CD14-positive monocyte (primary cell): ENCODE measurements around the gene PAAF1. TPM values are rescaled to one million over a fixed set of nuclear protein-coding genes. Genes with fewer than 3 reads are reported as not detected.

ENCODE experiments used
- DNase-seq, 3 donors: peaks; one replicate each; pipeline ENCODE4 v3.0.0-alpha.2; 2011 to 2022
- H2AFZ ChIP-seq: 2 replicates; pipeline ENCODE4 v1.6.0; 2012; ENCODE audit warnings: mild to moderate bottlenecking, low read depth, low read length, inconsistent platforms; ENCODE audit not compliant: insufficient read depth, poor library complexity, severe bottlenecking
- H3K27ac ChIP-seq, 2 donors: 1 replicate in 1 of 2; 2 replicates in 1 of 2; pipeline ENCODE4 v1.5.1; 2012 to 2013; ENCODE audit warnings: low read length in 2 of 2, control low read depth in 1 of 2, inconsistent platforms in 1 of 2, low read depth in 1 of 2, mild to moderate bottlenecking in 1 of 2
- H3K27me3 ChIP-seq, 2 donors: one replicate each; pipeline versions ENCODE4 v1.6.0 to v1.6.1; 2011 to 2013; ENCODE audit warnings: low read length in 2 of 2; ENCODE audit not compliant: control insufficient read depth in 2 of 2, insufficient read depth in 2 of 2
- H3K36me3 ChIP-seq, 2 donors: replicated peaks in 1 of 2; 1 replicate in 1 of 2; 2 replicates in 1 of 2; pipeline versions ENCODE4 v1.5.1 to v1.6.1; 2012 to 2013; ENCODE audit warnings: low read length in 2 of 2, control low read depth in 1 of 2, inconsistent platforms in 1 of 2, mild to moderate bottlenecking in 1 of 2; ENCODE audit not compliant: insufficient read depth in 2 of 2, control insufficient read depth in 1 of 2
- H3K4me1 ChIP-seq, 2 donors: 1 replicate in 1 of 2; 2 replicates in 1 of 2; pipeline versions ENCODE4 v1.5.1 to v1.6.1; 2012 to 2013; ENCODE audit warnings: low read length in 2 of 2, control low read depth in 1 of 2, inconsistent platforms in 1 of 2, mild to moderate bottlenecking in 1 of 2, moderate library complexity in 1 of 2; ENCODE audit not compliant: insufficient read depth in 2 of 2, control insufficient read depth in 1 of 2
- H3K4me2 ChIP-seq: replicated peaks from 2 replicates; pipeline ENCODE3; 2012; ENCODE audit warnings: low read length, moderate library complexity, mild to moderate bottlenecking; ENCODE audit not compliant: poor library complexity, severe bottlenecking; ENCODE audit errors: extremely low read depth
- H3K4me3 ChIP-seq, 3 experiments: fragments of 200-600 bp in 1 of 3; sonication (generic) in 1 of 3; replicated peaks in 1 of 3; 1 replicate in 2 of 3; 2 replicates in 1 of 3; pipeline ENCODE4 v1.5.1; 2011 to 2013; ENCODE audit warnings: low read length in 3 of 3, mild to moderate bottlenecking in 3 of 3, control low read depth in 2 of 3, low read depth in 2 of 3, inconsistent platforms in 1 of 3, moderate library complexity in 1 of 3
- H3K79me2 ChIP-seq: 2 replicates; pipeline ENCODE4 v1.6.0; 2012; ENCODE audit warnings: mild to moderate bottlenecking, control low read depth, inconsistent platforms, low read length, moderate library complexity; ENCODE audit not compliant: insufficient read depth
- H3K9ac ChIP-seq: 2 replicates; pipeline ENCODE4 v1.6.0; 2017; ENCODE audit warnings: low read length, mild to moderate bottlenecking; ENCODE audit not compliant: insufficient read depth, poor library complexity, severe bottlenecking
- H3K9me3 ChIP-seq, 2 donors: replicated peaks in 1 of 2; 1 replicate in 1 of 2; 2 replicates in 1 of 2; pipeline versions ENCODE4 v1.5.1 to v1.6.1; 2012 to 2013; ENCODE audit warnings: low read length in 2 of 2, control low read depth in 1 of 2; ENCODE audit not compliant: control insufficient read depth in 1 of 2, insufficient read depth in 1 of 2
- H4K20me1 ChIP-seq: 2 replicates; pipeline ENCODE4 v1.6.0; 2012; ENCODE audit warnings: mild to moderate bottlenecking, low read length, control low read depth, moderate library complexity; ENCODE audit not compliant: insufficient read depth
- H3K27ac Mint-ChIP-seq, 7 donors: one replicate each; pipeline ENCODE4 v1.8.0; 2020; ENCODE audit warnings: mild to moderate bottlenecking in 7 of 7, mixed read lengths in 7 of 7, moderate library complexity in 6 of 7, inconsistent platforms in 2 of 7
- H3K27me3 Mint-ChIP-seq, 3 donors: one replicate each; pipeline ENCODE4 v1.8.0; 2021 to 2022; ENCODE audit warnings: low read depth in 3 of 3, mild to moderate bottlenecking in 3 of 3, mixed read lengths in 3 of 3, moderate library complexity in 3 of 3, inconsistent platforms in 1 of 3
- H3K36me3 Mint-ChIP-seq, 2 donors: one replicate each; pipeline ENCODE4 v1.8.0; 2020; ENCODE audit warnings: mixed read lengths in 2 of 2, inconsistent platforms in 1 of 2, mild to moderate bottlenecking in 1 of 2
- H3K4me1 Mint-ChIP-seq: one replicate; pipeline ENCODE4 v1.8.0; 2020; ENCODE audit warnings: mild to moderate bottlenecking, mixed read lengths
- H3K4me3 Mint-ChIP-seq, 2 donors: one replicate each; pipeline ENCODE4 v1.8.0; 2020; ENCODE audit warnings: mild to moderate bottlenecking in 2 of 2, mixed read lengths in 2 of 2, moderate library complexity in 1 of 2
- H3K9me3 Mint-ChIP-seq, 7 donors: one replicate each; pipeline ENCODE4 v1.8.0; 2020 to 2022; ENCODE audit warnings: mixed read lengths in 7 of 7, mild to moderate bottlenecking in 6 of 7, moderate library complexity in 6 of 7, inconsistent platforms in 2 of 7
- WGBS: methylation state at CpG from one replicate; pipeline ENCODE4 v1.1.5; 2013; ENCODE audit warnings: missing lambda C conversion rate; ENCODE audit not compliant: insufficient coverage; 5-methylcytosine and 5-hydroxymethylcytosine counted together
- intact Hi-C, 2 donors: fragments of 100-400 bp; cut with micrococcal nuclease; formaldehyde crosslinking; loops; one replicate each; pipeline versions ENCODE4 v1.15.0 to v1.15.1; 2023
- polyA plus RNA-seq, 3 donors: library from polyadenylated mRNA; depleted of rRNA in 1 of 3; unstranded in 2 of 3; stranded (reverse) in 1 of 3; fragments of 300-500 nt in 2 of 3; fragments of >200 nt in 1 of 3; fragmentation: Illumina TruSeq in 2 of 3; gene quantifications; 1 replicate in 2 of 3; 2 replicates in 1 of 3; pipeline ENCODE4 v1.2.3, GENCODE V29; 2012 to 2021
- TF ChIP-seq, protein P1 (sequence below): fragments of 200-600 bp; IDR thresholded peaks from one replicate; pipeline ENCODE4 v1.8.0; 2022; ENCODE audit warnings: antibody characterized with exemption, mild to moderate bottlenecking

PAAF1 gene
- polyA plus RNA-seq, 3 donors, result 12.0 to 13.7 (median 12.9) TPM

DNA sequence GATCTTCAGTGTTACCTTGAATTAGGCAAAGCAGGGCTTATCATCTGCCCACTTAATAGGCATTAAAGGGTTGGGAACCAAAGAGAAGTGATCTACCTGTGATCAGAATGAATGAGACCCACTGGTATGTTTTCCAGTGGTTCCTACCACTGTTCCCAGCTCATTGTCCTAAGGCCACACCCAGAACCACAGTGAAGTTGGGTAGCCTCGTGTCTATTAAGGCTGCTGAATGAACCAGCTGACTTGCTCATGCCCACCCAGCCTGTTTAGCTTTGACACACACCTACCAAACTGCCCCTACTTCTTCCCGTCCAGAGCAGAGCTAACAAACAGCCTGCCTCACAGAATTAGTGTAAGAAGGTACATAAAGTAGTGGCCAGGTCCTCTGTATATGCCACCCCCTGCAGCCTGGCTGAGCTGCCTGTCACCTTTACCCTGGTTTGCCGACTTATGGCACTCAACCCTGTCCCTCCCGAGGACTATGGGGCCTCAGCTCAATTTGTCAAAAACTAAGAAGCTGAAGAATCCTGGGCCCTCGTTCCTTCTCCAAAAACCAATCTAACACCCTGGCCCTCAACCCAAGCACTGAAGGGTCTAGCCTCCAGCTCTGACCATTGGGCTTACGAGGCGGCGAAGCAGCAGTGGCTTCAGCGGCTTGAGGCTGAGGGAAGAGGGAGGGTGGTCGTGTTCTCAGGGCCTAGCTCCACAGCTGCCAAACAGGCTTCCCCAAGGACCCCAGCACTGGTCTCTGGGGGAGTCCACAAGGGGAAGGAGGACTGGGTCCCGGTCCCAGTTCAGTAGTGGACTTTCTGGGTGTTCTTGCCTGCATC lies 96.0 kb downstream of the PAAF1 start:
- Histone ChIP-seq H3K4me2 (no peak overlapping the region), H4K20me1 (peaks cover 66% of the 10 kb centered on the region), H2AFZ (no peak overlapping the region), H3K4me1 (peaks cover 41 to 50% of the 10 kb centered on the region in 2 donors), H3K4me3 (no peak overlapping the region), H3K27me3 (no peaks in the 10 kb centered on the region), H3K79me2 (peaks cover 14% of the 10 kb centered on the region), H3K36me3 (peaks cover 38 to 48% of the 10 kb centered on the region in 2 donors), H3K27ac (peak overlapping the region; percentile 6 to 61), H3K9ac (no peak overlapping the region), H3K9me3 (no peaks in the 10 kb centered on the region)
- TF ChIP-seq, protein P1, sequence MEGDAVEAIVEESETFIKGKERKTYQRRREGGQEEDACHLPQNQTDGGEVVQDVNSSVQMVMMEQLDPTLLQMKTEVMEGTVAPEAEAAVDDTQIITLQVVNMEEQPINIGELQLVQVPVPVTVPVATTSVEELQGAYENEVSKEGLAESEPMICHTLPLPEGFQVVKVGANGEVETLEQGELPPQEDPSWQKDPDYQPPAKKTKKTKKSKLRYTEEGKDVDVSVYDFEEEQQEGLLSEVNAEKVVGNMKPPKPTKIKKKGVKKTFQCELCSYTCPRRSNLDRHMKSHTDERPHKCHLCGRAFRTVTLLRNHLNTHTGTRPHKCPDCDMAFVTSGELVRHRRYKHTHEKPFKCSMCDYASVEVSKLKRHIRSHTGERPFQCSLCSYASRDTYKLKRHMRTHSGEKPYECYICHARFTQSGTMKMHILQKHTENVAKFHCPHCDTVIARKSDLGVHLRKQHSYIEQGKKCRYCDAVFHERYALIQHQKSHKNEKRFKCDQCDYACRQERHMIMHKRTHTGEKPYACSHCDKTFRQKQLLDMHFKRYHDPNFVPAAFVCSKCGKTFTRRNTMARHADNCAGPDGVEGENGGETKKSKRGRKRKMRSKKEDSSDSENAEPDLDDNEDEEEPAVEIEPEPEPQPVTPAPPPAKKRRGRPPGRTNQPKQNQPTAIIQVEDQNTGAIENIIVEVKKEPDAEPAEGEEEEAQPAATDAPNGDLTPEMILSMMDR, result no peak
- intact Hi-C loops, result no loop called here
- Mint-ChIP-seq H3K4me1 (peaks cover 50% of the 10 kb centered on the region), H3K27ac (peak overlapping the region in 5 of 7 donors; percentile 9 to 74 (median 35)), H3K27me3 (peaks cover 0 to 6% (median 5%) of the 10 kb centered on the region in 3 donors), H3K4me3 (no peak overlapping the region), H3K9me3 (no peaks in the 10 kb centered on the region), H3K36me3 (peaks cover 42 to 50% of the 10 kb centered on the region in 2 donors)
- no peak for DNase-seq
- WGBS, result 84% methylated on average over 8 of the region's 11 CpGs

DNA sequence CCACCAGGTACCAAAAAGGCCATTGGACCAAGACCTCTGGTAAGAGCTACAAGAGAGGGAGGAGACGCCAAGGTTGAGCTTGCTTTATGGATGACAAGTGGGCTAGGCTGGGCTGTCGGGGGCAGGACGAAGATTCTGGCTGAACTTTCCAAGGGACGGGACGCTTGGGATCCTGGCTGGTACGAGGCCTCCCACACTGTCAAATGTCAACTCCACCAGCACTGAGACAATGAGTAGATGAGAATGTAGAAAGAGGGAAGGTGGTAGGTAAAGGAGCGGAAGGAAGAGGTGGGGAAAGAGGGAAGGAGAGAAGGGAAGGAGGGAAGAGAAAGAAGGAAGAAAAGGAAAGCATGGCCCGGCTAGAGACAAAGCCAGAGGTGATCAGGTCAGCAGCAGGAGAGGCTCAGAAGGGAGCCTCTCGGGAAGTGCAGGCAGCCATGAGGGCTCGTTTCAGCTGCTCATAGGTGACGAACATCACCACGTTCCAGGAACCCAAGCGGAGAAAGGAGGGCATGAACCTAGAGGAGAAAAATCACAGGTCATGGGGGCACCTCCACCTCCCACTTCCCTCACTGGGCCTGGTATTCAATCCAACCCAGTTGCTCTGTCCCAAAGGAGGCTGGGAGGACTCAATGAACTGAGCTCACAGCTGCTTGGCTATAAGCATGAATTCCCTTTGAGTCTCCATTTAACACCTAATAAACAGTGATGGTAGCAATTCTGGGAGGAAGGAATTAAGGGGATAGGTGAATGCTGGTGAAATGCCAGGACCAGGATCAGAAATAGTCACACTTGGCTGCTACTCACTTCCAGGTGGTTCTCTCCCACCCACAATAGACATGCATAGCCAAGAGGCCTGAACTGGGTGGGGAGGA lies 98.0 kb downstream of the PAAF1 start:
- Mint-ChIP-seq H3K27ac (peak overlapping the region; percentile 67 to 86 (median 81)), H3K36me3 (peaks cover 61 to 70% of the 10 kb centered on the region in 2 donors), H3K4me1 (peaks cover 66% of the 10 kb centered on the region), H3K27me3 (peaks cover 0 to 3% (median 1%) of the 10 kb centered on the region in 3 donors), H3K4me3 (peak overlapping the region in 1 of 2 donors; percentile 54), H3K9me3 (no peaks in the 10 kb centered on the region)
- Histone ChIP-seq H3K4me3 (peak overlapping the region in 1 of 3 experiments; percentile 20), H4K20me1 (peaks cover 84% of the 10 kb centered on the region), H2AFZ (no peak overlapping the region), H3K9ac (no peak overlapping the region), H3K9me3 (no peaks in the 10 kb centered on the region), H3K27ac (peak overlapping the region; percentile 49 to 61), H3K27me3 (no peaks in the 10 kb centered on the region), H3K4me1 (peaks cover 60 to 70% of the 10 kb centered on the region in 2 donors), H3K79me2 (peaks cover 34% of the 10 kb centered on the region), H3K36me3 (peaks cover 53 to 67% of the 10 kb centered on the region in 2 donors), H3K4me2 (peak overlapping the region; percentile 30)
- no peak for DNase-seq
- TF ChIP-seq, protein P1, result no peak
- intact Hi-C loops, result no loop called here
- WGBS, result 71% methylated on average over 6 of the region's 13 CpGs
